Activated T-helper 1 cell treated with Interleukin-2 at 50 U/mL for 16 hours (primary cell): Measurements from ENCODE around the gene KRT14.
"Not testable (repeated sequence)": the region's sequence is repeated elsewhere in the genome, so short reads cannot be mapped to it uniquely, and the experiment has no call there.

Experiments used
- DNase-seq: peaks from one replicate; pipeline ENCODE4 v3.0.0-alpha.2; 2020; ENCODE audit warnings: low read depth

KRT14 gene

DNA sequence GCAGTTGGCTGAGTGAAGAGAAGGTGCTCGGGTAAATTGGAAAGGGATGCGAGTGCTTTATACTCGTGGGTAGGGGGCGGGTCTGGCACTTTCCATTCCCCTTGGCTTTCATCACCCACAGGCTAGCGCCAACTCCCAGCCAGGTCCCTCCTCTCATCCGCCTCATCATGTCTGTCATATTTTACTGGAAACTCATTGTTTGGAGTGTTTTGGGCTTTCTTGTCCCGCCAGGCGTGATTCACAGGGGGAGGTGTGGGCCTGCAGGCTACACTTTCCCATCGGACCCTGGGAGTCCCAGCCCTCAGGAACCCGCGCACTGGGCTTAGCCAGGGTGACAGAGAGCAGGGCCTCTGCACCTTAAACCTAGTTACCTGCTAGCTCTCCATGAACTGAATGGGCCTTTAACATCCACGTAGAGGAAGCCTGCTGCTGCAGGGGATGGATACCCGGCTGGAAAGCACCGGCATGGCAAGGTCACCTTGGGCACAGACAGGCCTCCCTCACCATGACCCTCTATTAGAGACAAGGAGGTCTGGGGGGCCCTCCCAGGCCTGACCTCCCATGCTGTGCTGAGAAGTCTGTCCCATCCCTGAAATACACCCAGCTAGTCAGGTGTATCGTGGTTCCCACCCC lies at the start of gene KRT14:
TSS of gene KRT14 (minus strand) at position 33 of the 633 bp plus-strand sequence. CDS start 61 bp downstream, outside the sequence.
- DNase-seq: no peak

DNA sequence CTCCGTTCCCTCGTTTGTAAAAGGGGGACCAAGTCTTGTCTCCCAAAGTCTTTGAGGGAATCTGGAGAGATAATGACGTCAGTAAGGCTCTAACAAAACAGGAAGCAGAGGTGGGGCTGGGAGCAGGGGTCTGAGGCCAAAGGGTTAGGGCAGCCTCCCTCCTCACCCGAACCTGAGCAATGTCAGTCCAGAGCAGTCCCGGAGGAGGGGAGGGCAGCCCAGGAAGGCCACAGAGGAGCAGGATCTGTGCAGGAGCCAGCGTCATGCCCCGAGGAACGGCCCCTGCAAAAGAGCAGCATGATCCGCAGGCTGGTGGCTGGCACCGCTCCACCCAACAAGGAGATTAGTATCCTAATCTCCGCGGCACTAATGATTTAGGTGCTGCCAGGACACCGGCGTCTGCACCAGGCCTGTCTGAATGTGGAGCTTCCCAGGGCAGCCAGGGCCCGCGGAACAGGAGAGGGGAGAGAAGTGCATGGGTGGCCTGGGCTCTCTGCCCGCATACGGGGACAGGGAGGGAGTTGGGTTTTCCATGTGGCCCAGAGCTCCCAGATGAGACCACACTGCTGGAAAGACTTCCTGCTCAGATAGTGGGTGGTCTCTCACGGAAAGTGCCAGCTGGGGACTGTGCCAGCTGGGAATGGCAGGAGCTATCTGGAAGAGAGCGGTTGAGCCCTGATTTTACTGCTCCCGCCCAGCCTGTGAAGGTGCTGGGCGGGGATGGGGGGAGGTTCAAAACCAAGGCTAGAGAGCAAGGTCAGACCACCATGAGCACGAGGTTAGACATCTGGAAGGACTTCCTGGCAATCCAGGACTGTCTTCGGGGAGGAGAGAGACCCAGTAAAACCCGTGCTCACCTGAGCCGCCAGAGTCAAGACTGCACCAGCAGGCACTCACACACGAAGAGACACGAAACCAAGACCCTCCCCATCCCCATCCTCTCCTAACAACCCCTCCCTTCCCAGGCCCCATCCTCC lies 48.7 kb upstream of the KRT14 start:
- DNase-seq: no peak

DNA sequence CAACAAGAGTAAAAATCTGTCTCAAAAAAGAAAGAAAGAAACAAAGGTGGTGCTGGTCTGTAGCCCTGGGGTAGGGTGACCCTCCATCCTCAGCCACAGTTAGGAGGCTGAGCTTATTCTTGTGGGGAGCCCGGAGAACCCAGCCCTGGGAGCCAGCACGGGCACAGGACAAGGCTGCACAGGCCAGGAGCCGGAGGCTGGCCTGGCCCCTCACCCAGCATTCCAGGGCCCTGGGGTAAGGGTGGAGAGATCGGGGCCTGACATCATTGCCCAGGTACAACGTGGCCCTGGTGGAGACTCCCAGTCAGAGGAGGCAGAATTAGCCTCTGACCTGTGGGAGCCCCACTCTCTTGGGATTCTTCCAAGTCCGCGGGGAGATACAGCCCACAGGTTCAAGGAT lies 47.9 kb upstream of the KRT14 start:
- no peak for DNase-seq

DNA sequence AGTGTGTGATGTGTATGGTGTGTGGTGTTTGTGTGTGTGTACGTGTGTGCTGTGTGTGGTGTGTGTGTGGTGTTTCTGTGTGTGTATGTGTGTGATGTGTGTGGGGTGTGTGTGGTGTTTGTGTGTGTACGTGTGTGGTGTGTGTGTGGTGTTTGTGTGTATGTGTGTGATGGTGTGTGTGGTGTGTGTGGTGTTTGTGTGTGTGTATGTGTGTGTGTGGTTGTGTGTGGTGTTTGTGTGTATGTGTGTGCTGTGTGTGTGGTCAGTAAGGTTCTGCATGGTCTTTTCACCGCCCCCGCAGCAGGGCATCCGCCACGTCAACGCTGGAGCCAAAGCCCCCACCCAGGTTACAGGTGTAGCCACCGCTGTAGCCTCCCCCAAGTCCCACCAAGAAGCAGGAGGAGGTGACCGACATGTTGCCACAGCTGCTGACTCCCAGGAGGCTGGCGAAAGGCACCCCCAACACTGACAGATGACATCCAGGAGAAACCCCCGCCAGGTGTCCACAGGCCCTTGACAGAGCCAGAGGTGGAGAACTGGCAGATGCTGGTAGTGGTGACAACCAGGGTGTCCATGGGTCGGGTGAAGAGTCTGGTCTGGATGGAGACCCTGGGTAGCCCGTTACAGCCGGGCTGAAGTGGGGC lies 47.0 kb upstream of the KRT14 start:
- DNase-seq: no peak

DNA sequence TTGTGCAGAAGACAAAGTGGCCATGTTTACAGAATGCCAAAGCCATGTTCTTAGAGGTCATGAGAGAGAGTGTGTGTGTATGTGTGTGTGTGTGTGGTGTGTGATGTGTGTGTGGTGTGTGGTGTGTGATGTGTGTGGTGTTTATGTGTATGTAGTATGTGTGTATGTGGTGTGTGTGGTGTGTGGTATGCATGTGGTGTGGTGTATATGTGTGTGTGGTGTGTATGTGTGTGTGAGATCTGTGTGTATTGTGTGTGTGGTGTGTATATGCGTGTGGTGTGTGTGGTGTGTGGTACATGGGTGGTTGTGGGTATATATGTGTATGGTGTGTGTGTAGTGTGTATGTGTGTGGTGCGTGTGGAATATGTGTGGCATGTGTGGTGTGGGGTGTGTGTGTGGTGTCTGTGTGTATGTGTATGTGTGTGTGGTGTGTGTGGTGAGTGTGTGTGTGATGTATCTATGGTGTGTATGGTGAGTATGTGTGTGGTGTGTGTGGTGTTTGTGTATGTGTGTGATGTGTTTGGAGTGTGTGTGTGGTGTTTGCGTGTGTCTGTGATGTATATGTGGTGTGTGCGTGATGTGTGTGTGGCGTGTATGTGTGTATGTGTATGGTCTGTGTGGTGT lies 45.9 kb upstream of the KRT14 start:
- no peak for DNase-seq

DNA sequence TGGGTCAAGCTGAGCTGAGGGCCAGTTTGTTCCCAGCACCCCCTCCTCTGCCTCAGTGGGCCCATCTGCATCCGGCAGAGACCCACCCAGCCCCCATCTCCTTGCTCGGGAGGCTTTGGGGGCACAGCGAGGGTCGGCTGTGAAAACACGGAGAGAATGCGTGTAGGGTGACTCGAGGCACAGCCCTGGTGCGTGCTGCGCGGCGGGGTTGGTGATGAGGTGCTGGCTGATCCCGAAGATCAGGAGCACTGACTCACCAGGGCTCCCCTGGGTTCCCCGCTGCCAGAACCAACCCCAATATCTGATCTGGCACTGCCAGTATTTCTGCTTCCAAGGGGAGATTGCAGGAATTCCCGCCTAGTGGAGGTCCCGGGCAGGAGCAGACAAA lies 45.2 kb upstream of the KRT14 start:
- no peak for DNase-seq

DNA sequence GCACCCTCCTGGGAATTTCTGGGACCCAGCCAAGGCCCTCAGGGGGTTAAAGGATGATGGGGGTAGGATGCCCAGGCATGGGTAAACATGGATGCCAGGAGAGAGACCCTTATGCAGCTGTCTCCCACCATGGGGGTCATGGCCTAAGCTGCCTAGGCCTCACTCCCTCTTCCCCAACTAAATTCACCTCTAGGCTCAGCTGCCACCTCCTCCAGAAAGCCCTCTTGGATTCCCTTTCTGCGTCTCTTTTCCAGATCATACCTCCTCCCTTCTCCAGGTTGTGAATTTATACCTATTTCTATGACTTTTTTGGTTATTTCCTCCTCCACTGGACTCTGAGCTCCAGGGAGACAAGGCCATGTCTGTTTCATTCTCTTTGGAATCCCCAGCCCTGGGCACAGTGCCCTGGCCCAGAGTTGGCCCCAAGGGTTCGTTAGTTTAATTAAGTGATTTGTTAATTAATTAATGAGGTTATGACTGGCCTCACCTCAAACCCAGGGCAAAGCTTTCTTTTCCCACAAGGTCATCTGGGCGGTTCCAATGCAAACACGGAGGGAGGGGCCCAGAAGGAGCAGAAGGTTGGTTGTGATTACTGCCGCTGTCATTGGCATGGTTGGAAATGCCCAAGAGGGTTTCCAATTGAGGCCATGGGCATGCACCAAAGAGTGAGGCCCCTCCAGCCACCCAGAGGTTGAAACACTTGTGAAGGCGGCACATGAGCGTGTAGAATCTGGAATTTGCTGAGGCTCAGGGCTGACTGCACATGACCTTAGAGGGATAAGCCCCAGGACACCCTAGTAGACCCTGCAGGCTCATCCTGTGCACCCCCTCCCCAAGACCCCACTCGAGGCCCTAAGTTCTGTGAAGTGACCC lies 44.6 kb upstream of the KRT14 start:
- DNase-seq: no peak

DNA sequence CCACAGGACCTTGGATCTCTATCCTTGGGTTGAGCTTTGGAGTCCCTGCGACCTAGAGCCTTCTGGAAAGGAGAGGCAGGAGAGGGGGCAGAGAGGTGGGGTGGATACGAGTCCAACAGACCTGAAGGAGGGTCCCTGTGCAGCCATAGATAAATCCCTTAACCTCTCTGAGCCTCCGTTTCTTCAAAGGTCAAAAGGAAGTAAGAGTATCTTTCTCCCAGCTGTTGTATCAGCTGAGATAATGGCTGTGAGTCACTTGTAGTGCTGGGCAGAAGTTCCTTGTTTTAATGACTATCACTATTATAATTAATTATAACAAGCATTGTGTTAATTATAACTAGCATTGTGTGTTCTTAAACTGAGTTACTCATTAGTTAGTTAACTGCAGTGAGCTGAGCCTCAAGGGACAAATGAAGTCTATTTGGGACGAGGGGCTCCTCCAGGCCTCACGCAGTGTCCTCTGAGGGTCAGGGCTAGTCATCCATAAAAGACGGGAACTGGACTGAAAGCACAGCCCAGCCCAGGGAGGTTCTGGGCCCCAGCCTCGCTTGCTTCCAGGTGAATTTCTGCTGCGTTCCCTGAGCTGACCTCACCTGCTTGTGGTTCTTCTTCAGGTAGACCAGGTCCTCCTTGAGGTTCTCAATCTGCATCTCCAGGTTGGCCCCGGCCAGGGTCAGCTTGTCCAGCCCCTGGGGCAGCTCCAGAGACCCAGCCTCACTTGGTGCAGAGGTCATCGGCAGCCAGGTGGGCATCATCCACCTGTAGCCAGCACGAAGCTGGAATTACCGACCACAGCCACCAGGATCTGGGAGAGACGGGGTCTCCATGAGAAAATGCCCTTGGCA lies 43.4 kb upstream of the KRT14 start:
- no peak for DNase-seq

DNA sequence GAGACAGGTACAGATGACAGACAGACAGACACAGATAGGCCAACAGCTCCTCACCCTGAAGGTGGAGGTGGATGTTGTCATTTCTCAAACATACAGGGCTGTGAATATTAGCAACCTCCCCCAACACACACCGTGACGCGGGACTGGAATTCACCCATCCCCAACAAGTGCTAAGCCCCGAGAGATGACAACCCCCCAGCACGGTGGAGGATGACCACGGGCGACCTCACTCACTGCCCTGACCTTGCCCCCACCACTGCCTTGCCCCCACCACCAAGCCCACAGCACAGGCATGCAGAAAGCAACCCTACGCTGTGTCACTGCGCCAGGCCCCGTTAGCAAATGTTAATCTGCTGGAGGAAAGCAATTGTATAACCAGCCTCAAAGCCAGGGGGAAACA lies 42.6 kb upstream of the KRT14 start:
- DNase-seq: no peak

DNA sequence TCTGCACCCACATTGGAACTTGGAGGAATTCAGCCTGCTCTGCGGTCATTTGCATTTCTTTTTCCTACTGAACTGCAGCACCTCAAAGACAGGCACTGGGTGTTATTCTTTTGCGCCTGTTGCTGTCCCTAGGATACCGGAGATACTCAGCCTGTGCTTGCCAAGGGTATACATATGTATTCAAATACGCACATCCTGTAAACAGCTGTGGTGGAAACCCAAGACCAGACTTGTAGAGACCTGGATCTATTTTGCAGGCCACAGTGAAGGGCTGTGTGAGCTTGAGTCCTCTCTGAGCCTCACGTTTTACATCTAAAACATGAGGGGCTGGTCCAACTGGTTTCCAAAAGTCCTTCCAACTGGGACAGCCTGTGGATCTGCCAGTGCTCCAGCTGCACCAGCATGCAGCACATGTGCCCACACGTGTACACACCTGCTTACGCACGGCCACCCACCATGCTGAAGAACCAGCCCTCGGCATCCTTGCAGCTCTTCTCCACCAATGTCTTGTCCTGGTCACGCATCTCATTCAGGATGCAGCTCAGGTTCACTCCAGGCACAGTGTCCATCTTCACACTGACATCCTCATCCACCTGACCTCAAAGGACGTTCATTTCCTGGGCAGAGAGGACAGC lies 42.0 kb upstream of the KRT14 start:
- not testable (repeated sequence) for DNase-seq

DNA sequence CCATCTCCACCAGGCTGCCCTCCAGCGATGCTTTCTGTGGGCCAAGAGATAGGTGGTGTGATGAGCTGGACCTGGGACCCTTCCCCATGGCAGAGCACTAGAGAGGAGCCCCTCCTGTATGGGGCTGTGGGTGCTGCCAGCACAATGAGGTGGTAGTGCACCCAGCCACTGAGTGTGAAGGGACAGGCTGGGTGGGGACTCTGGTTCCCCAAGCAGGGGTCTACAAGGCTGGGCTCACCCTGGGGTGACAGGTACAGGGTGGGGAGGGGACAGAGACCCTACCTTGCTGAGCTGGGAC lies 41.3 kb upstream of the KRT14 start:
- DNase-seq: not testable (repeated sequence)

DNA sequence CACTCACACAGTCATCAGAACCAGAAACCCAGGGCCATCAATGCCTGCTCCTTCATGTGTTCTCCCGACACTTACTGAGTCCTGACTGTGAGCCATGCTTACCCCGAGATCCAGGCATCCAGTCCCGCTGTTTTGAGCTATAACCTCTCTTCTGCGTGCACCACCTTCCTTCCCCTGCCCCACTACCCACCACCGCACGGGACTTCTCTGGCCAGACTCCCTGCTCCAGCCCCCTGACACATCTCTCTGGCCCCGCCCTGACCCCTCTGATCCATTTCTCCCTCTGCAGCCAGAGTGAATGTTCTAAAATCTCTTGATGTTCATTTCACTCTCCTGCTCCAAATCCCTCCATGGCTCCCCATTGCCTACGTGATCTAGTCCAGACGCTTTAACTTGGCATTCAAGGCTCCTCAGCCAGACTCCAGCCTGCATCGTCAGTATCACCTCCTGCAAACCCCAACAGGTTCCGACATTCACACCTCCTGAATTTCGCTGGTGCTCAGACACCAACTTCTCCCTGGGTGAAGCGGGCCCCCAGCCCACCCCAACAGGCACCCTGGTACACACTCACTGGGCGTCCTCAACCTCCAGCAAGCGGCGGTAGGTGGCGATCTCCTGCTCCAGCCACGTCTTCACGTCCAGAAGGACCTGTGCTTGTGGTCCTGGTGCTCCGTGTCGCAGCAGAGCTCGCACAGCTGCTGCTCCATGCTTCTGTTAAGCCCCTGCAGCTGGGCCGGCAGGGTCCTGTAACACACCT lies 40.8 kb upstream of the KRT14 start:
- no peak for DNase-seq

DNA sequence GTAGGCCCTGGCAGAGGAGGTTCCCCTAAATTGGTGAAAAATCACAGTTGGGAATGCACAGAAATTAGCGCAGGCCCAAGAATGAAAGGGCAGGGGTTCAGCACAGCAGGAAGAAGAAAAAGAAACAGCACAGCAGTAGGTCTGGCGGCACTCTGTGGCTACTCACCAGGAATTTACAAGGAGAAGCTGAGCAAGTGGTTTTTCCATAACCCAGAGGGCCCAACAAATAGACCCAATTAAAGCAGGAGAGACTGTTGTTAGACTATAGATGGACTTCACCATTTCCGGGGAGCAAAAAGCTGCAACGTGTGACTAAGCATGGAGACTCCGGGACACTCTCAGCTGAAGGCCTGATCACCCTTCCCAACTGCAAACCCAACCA lies 40.2 kb upstream of the KRT14 start:
- DNase-seq: not testable (repeated sequence)

DNA sequence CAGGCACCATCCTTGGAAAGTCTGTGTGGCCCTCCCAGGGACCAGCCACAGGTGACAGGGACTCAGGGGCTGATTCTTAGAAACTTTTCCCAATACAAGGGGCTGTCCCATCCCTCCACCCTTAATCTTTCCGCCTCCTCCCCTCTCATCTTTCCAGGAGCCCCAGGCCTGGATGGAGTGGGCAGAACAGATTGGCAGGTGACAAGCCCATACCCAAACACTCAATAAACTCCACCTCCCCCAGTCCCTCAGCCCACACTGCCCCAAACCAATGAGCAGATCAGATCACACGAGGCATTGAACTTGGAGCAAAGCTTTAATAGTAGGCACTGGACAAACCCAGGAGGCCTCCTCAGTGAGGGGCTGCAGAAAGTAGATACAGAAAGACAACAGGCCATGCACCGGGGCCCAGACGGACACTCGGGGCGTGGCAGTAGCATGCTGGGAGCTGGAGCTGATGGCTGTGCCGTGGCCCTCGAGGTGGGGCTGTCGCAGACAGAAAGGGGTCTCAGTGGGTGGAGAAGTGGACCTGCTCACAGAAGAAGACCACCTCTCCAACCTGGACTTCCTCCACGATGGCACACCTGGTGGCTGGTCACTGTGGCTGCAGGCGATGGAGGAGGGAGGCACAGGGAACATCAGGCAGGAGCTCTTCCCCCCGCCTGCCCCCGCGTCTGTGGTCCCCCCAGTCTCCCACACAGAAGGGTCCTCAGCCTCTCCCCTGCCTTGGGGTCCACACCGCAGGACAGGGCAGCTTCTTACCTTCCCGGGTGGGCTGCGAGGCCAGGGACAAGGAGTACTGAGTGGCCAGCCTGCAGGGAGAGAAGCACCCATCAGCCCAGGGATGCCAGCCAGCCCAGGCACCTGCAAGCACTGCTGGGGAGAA lies 39.6 kb upstream of the KRT14 start:
- not testable (repeated sequence) for DNase-seq

DNA sequence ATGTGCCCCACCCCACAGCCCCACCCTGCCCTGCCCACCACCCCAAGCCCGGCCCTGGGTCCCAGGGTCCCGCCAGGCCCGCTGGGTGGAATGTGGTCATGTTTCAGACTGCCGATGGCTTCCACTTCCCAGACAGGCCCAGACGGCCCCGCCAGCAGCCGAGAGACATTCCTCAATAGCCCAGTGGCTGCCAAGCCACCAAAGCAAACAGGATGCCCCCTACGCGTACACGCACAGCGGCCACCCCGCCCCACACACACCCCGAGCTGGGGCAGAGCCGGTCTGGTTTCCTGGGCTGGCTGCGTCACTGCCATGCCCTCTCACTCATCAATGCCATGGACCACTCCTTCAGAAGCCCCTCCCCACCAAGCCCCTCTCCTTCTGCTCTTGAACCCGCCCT lies 38.9 kb upstream of the KRT14 start:
- DNase-seq: no peak

DNA sequence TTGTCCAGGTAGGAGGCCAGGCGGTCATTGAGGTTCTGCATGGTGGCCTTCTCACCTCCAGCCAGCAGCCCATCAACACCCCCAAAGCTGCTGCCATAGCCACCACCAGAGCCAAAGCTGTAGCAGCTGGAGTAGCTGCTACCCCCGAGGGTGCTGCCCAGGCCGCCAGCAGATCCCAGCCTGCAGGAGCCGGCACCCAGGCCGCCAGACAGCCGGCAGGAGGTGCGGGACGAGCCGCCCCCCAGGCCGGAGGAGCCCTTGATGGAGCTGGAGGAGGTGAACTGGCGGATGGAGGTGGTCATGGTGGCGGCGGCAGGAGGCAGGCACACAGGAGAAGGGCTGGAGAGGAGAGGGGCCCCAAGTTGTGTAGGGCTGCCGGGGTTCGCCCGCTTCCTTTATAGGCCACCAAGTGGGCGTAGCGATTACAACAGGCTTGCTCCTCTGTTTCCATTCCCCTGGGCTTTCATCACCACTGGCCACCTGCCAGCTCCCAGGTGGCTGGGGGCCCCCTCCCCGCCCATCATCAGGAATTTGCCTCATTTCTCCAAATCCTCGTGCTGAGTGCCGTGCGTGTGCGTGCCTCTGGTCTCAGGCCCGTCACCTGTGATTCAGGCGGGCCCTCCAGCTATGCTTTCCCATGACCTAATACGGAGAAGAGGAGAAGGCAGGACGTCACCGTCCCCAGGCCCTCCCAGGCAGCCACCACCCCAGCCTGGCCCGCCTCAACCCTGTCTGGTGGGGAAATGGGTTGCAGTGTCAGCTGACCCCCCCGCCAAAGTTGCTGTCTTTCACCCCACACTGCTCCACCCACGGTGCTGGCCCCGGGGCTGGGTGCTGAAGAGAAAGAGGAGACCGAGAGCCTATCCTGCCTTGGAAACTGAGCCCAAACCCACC lies 37.8 kb upstream of the KRT14 start, which contains the start of gene KRT17:
TSS of gene KRT17 (minus strand) at position 368 of the 894 bp plus-strand sequence. CDS start at position 302, 66 bp downstream.
- DNase-seq: no peak

DNA sequence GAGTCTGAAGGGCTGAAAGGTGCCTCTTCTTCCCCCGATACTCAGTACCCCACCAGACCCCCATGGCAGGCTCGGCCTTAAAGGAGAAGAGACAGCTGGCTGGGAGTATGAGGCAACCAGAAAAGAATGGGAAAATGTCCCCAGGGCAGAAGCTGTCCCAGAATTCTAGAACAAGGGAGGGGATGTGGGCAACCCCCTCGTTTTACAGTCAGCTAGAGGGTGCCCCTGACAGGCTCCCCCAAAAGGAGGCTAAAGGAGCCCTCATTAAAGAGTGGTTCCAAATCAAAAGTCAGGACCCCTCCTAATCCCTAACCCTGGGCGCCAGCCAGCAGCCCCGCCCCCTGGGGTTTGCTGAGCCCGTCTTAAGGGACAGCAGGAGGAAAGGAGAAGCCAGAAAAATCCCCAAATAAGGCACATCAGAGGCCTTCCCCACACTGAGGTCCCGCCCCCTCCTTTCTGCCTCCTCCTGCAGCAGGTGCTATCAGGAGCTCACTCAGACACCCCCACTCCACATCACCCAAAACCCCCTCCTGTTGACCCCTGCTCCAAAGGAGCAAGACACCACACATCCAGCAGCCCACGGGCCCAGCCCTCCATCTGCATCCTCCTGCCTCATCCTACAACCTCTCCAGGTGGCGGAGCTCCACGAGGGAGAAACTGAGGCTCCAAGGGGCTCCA lies 36.6 kb upstream of the KRT14 start:
- not testable (repeated sequence) for DNase-seq
